ENCODE results near the gene TOP3B. TPM values are rescaled to one million over a fixed set of nuclear protein-coding genes. Genes with fewer than 3 reads are reported as not detected.
A peak's percentile ranks its signal among the peaks of the same experiment; 100 is the strongest.

Gene TOP3B
- total and polyA plus RNA-seq, 2 experiments from 2014 or later = 35.7 to 77.7 TPM

DNA sequence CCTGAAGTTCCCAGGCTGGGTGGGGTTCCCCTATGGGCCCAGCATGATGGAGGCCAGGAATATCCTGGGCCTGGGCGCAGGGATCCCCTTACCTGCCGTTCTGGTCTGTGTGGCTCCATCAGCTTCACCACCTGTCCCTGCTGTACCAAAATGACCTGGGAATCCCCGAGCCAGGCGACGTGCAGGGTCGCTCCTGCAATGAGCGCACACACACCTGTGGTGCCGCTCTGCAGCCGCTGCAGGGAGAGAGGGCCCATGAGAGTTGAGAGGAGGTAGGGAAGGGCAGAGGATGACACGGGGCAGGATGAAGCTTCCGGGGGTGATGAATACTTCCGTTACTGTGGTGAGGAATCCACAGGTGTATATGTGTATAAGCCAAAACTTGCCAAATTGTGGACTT is 51.5 kb downstream of the TOP3B start:
- Mint-ChIP-seq H3K4me1 (peaks cover 34% of the 10 kb centered on the region), H3K27me3 (ENCODE audit: insufficient read depth, low read depth, poor library complexity) (peaks cover 11% of the 10 kb centered on the region), H3K27ac (no peak overlapping the region), H3K36me3 (ENCODE audit: low read depth) (peaks cover 18% of the 10 kb centered on the region), H3K9me3 (no peaks in the 10 kb centered on the region), H3K4me3 (no peak overlapping the region)
- TF ChIP-seq POLR2AphosphoS5 (IDR thresholded peaks at IDR 0.05; ENCODE audit: low read depth) (no peak), ZNF114 (CRISPR knock-in tag; IDR thresholded peaks at IDR 0.05) (no peak)
- Histone ChIP-seq H3K27me3 (ENCODE audit: insufficient read depth) (no peaks in the 10 kb centered on the region), H3K4me3 (no peak overlapping the region), H3K79me2 (replicated peaks; ENCODE audit: insufficient read depth) (no peaks in the 10 kb centered on the region), H4K20me1 (replicated peaks; ENCODE audit: insufficient read depth) (no peaks in the 10 kb centered on the region; the same call in 1 of the 2 replicates), H2AFZ (no peak overlapping the region), H3K27ac (ENCODE audit: low read depth) (no peak overlapping the region), H3K4me1 (ENCODE audit: insufficient read depth) (peaks cover 5% of the 10 kb centered on the region), H3K4me2 (no peak overlapping the region), H3K36me3 (ENCODE audit: insufficient read depth) (no peaks in the 10 kb centered on the region), H3K9me2 (ENCODE audit: insufficient read depth) (no peaks in the 10 kb centered on the region), H3F3A (replicated peaks; ENCODE audit: low read depth) (no peaks in the 10 kb centered on the region; the same call in 1 of the 2 replicates)
- ATAC-seq = no peak
- no peak for DNase-seq (ENCODE audit: low spot score)

DNA sequence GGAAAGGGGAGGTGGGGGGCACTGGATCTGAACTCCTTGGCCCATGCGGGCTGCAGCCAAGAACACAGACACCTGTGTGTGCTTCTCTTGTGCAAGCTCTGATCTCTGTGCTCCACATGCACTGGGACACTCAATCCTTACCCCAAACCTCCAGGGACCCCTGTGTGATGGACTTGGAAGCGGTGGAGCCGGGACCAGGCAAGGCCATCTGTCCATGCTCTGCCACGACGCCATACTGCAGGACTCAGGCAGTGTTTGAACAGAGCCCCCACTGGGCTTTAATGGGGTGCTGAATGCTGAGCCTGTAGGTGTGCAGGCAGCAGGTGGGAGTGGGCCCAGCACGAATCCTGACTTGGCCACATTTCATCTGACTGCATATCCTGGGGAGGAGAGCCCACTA is 53.3 kb downstream of the TOP3B start:
- H3K9me3 Mint-ChIP-seq = no peaks in the 10 kb centered on the region
- H3K36me3 ChIP-seq (ENCODE audit: insufficient read depth) = no peaks in the 10 kb centered on the region
- no peak for DNase-seq (ENCODE audit: low spot score)
- no peak overlapping the region; the same call in 2 of the 3 replicates for H3K4me3 Mint-ChIP-seq
- H3K4me1 ChIP-seq (ENCODE audit: insufficient read depth) = peaks cover 17% of the 10 kb centered on the region
- H3K27me3 Mint-ChIP-seq (ENCODE audit: insufficient read depth, low read depth, poor library complexity) = peaks cover 14% of the 10 kb centered on the region
- no peaks in the 10 kb centered on the region for H3K79me2 ChIP-seq (replicated peaks; ENCODE audit: insufficient read depth)
- no peak overlapping the region for H3K4me2 ChIP-seq
- peaks cover 8% of the 10 kb centered on the region for H3F3A ChIP-seq (replicated peaks; ENCODE audit: low read depth)
- H3K4me1 Mint-ChIP-seq = peaks cover 45% of the 10 kb centered on the region
- H3K4me3 ChIP-seq = no peak overlapping the region
- no peaks in the 10 kb centered on the region for H3K9me2 ChIP-seq (ENCODE audit: insufficient read depth)
- H4K20me1 ChIP-seq (replicated peaks; ENCODE audit: insufficient read depth) = no peaks in the 10 kb centered on the region
- no peak overlapping the region for H2AFZ ChIP-seq
- H3K36me3 Mint-ChIP-seq (ENCODE audit: low read depth) = peaks cover 17% of the 10 kb centered on the region
- H3K27me3 ChIP-seq (ENCODE audit: insufficient read depth) = no peaks in the 10 kb centered on the region
- no peak for ATAC-seq
- H3K27ac Mint-ChIP-seq = peak overlapping the region; percentile 62; the same call in 1 of the 2 replicates
- H3K27ac ChIP-seq (ENCODE audit: low read depth) = no peak overlapping the region
- TF ChIP-seq, protein P1, sequence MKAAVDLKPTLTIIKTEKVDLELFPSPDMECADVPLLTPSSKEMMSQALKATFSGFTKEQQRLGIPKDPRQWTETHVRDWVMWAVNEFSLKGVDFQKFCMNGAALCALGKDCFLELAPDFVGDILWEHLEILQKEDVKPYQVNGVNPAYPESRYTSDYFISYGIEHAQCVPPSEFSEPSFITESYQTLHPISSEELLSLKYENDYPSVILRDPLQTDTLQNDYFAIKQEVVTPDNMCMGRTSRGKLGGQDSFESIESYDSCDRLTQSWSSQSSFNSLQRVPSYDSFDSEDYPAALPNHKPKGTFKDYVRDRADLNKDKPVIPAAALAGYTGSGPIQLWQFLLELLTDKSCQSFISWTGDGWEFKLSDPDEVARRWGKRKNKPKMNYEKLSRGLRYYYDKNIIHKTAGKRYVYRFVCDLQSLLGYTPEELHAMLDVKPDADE (IDR thresholded peaks at IDR 0.05) = no peak
- TF ChIP-seq, protein P2, sequence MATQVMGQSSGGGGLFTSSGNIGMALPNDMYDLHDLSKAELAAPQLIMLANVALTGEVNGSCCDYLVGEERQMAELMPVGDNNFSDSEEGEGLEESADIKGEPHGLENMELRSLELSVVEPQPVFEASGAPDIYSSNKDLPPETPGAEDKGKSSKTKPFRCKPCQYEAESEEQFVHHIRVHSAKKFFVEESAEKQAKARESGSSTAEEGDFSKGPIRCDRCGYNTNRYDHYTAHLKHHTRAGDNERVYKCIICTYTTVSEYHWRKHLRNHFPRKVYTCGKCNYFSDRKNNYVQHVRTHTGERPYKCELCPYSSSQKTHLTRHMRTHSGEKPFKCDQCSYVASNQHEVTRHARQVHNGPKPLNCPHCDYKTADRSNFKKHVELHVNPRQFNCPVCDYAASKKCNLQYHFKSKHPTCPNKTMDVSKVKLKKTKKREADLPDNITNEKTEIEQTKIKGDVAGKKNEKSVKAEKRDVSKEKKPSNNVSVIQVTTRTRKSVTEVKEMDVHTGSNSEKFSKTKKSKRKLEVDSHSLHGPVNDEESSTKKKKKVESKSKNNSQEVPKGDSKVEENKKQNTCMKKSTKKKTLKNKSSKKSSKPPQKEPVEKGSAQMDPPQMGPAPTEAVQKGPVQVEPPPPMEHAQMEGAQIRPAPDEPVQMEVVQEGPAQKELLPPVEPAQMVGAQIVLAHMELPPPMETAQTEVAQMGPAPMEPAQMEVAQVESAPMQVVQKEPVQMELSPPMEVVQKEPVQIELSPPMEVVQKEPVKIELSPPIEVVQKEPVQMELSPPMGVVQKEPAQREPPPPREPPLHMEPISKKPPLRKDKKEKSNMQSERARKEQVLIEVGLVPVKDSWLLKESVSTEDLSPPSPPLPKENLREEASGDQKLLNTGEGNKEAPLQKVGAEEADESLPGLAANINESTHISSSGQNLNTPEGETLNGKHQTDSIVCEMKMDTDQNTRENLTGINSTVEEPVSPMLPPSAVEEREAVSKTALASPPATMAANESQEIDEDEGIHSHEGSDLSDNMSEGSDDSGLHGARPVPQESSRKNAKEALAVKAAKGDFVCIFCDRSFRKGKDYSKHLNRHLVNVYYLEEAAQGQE (IDR thresholded peaks at IDR 0.05; ENCODE audit: unreplicated experiment) = no peak
- TF ChIP-seq, protein P3, sequence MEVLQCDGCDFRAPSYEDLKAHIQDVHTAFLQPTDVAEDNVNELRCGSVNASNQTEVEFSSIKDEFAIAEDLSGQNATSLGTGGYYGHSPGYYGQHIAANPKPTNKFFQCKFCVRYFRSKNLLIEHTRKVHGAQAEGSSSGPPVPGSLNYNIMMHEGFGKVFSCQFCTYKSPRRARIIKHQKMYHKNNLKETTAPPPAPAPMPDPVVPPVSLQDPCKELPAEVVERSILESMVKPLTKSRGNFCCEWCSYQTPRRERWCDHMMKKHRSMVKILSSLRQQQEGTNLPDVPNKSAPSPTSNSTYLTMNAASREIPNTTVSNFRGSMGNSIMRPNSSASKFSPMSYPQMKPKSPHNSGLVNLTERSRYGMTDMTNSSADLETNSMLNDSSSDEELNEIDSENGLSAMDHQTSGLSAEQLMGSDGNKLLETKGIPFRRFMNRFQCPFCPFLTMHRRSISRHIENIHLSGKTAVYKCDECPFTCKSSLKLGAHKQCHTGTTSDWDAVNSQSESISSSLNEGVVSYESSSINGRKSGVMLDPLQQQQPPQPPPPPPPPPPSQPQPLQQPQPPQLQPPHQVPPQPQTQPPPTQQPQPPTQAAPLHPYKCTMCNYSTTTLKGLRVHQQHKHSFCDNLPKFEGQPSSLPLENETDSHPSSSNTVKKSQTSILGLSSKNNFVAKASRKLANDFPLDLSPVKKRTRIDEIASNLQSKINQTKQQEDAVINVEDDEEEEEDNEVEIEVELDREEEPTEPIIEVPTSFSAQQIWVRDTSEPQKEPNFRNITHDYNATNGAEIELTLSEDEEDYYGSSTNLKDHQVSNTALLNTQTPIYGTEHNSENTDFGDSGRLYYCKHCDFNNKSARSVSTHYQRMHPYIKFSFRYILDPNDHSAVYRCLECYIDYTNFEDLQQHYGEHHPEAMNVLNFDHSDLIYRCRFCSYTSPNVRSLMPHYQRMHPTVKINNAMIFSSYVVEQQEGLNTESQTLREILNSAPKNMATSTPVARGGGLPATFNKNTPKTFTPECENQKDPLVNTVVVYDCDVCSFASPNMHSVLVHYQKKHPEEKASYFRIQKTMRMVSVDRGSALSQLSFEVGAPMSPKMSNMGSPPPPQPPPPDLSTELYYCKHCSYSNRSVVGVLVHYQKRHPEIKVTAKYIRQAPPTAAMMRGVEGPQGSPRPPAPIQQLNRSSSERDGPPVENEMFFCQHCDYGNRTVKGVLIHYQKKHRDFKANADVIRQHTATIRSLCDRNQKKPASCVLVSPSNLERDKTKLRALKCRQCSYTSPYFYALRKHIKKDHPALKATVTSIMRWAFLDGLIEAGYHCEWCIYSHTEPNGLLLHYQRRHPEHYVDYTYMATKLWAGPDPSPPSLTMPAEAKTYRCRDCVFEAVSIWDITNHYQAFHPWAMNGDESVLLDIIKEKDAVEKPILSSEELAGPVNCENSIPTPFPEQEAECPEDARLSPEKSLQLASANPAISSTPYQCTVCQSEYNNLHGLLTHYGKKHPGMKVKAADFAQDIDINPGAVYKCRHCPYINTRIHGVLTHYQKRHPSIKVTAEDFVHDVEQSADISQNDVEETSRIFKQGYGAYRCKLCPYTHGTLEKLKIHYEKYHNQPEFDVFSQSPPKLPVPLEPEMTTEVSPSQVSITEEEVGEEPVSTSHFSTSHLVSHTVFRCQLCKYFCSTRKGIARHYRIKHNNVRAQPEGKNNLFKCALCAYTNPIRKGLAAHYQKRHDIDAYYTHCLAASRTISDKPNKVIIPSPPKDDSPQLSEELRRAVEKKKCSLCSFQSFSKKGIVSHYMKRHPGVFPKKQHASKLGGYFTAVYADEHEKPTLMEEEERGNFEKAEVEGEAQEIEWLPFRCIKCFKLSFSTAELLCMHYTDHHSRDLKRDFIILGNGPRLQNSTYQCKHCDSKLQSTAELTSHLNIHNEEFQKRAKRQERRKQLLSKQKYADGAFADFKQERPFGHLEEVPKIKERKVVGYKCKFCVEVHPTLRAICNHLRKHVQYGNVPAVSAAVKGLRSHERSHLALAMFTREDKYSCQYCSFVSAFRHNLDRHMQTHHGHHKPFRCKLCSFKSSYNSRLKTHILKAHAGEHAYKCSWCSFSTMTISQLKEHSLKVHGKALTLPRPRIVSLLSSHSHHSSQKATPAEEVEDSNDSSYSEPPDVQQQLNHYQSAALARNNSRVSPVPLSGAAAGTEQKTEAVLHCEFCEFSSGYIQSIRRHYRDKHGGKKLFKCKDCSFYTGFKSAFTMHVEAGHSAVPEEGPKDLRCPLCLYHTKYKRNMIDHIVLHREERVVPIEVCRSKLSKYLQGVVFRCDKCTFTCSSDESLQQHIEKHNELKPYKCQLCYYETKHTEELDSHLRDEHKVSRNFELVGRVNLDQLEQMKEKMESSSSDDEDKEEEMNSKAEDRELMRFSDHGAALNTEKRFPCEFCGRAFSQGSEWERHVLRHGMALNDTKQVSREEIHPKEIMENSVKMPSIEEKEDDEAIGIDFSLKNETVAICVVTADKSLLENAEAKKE (CRISPR knock-in tag; IDR thresholded peaks at IDR 0.05) = no peak
- TF ChIP-seq, protein P4, sequence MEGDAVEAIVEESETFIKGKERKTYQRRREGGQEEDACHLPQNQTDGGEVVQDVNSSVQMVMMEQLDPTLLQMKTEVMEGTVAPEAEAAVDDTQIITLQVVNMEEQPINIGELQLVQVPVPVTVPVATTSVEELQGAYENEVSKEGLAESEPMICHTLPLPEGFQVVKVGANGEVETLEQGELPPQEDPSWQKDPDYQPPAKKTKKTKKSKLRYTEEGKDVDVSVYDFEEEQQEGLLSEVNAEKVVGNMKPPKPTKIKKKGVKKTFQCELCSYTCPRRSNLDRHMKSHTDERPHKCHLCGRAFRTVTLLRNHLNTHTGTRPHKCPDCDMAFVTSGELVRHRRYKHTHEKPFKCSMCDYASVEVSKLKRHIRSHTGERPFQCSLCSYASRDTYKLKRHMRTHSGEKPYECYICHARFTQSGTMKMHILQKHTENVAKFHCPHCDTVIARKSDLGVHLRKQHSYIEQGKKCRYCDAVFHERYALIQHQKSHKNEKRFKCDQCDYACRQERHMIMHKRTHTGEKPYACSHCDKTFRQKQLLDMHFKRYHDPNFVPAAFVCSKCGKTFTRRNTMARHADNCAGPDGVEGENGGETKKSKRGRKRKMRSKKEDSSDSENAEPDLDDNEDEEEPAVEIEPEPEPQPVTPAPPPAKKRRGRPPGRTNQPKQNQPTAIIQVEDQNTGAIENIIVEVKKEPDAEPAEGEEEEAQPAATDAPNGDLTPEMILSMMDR (conservative IDR thresholded peaks at IDR 0.05; ENCODE audit: low read depth in 2 of 2) = no peak
- no peak for TF ChIP-seq NANOG (IDR thresholded peaks at IDR 0.05; ENCODE audit: borderline replicate concordance)
- TF ChIP-seq ZNF331 (CRISPR knock-in tag; IDR thresholded peaks at IDR 0.05; ENCODE audit: low read depth) = no peak
- TF ChIP-seq POLR2AphosphoS5 (IDR thresholded peaks at IDR 0.05; ENCODE audit: low read depth) = no peak
- TF ChIP-seq STAT1 (IDR thresholded peaks at IDR 0.05; ENCODE audit: unreplicated experiment) = no peak
- TF ChIP-seq EZH2 (IDR thresholded peaks at IDR 0.05; ENCODE audit: low read depth, unreplicated experiment) = no peak

Measured in GM23338 (cell line).